ENCODE results near the gene PKIG. TPM values are rescaled to one million over a fixed set of nuclear protein-coding genes. Genes with fewer than 3 reads are reported as not detected.

Gene PKIG
- total and polyA plus RNA-seq, 10 of the 15 experiments (the other 5 are each of a cell fraction or from before 2014, with no cell fraction given) = 5.7 to 82.3 (median 39.7) TPM

DNA sequence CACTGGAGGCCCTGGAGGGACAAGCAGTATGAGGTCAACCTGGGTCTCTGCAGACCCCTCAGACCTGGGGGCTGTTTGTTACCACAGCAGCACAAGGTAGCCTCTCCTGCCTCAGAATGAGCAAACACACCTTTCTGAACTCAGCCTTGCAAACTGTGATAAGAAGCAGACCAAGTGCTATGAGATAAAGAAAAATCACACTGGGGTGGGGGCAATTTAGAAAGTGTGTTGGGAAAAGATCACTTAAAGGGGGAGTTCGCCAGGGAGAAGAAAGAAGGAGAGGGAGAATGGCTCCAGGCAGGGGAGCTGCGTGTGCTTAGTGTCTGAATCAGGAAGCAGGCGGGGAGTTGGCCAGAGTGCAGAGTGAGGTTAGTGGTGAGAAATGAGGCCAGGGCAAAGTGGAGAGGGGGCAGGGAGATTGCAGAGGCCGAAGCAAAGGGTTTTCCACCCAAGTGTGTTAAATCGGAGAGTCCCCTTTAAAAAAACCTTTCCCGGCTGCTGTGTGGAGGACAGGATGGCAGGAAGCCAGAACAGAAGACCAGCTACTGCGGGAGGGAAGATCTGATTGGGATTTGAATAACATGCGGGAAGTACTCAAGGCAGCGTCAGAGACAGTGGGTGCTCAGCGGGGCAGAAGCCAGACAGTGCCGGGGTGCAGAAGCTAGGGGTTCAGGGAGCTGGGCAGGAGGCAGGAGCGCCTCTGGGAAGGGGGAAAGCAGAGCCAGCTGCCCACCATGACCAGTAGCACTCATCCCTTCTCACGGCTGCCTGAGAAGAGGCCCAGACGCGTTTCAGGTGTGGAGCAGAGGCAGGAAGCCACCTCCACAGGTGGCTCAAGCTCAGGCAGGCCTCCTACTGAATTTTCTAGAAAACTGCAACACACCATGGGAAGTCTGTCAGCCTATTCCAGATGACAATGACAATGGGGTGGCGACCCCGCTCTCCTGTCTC is 60.1 kb downstream of the PKIG start (continued):
- TF ChIP-seq EED (IDR thresholded peaks at IDR 0.05; ENCODE audit: low read depth) = peak; percentile 18
- TF ChIP-seq LARP7 (IDR thresholded peaks at IDR 0.05) = no peak
- TF ChIP-seq CHD1 (IDR thresholded peaks at IDR 0.05; ENCODE audit: low read depth, low read length) = no peak
- no peak for TF ChIP-seq ZSCAN29 (IDR thresholded peaks at IDR 0.05)
- TF ChIP-seq MTA2 (IDR thresholded peaks at IDR 0.05; ENCODE audit: low read depth) = peak; percentile 68
- TF ChIP-seq PML (IDR thresholded peaks at IDR 0.05; ENCODE audit: low read length) = no peak
- TF ChIP-seq, protein P1, sequence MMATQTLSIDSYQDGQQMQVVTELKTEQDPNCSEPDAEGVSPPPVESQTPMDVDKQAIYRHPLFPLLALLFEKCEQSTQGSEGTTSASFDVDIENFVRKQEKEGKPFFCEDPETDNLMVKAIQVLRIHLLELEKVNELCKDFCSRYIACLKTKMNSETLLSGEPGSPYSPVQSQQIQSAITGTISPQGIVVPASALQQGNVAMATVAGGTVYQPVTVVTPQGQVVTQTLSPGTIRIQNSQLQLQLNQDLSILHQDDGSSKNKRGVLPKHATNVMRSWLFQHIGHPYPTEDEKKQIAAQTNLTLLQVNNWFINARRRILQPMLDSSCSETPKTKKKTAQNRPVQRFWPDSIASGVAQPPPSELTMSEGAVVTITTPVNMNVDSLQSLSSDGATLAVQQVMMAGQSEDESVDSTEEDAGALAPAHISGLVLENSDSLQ (IDR thresholded peaks at IDR 0.05) = 0 out of 2 replicates have a peak, but pooled peaks have one; percentile 15
- TF ChIP-seq SUPT20H (IDR thresholded peaks at IDR 0.05; ENCODE audit: borderline replicate concordance, control insufficient read depth, low read depth, low read length) = no peak
- TF ChIP-seq ZNF207 (IDR thresholded peaks at IDR 0.05; ENCODE audit: borderline replicate concordance) = no peak
- no peak for TF ChIP-seq RFX5 (IDR thresholded peaks at IDR 0.05; ENCODE audit: low read depth, low read length)
- TF ChIP-seq GATAD2B (conservative IDR thresholded peaks at IDR 0.05; ENCODE audit: low read depth) = peak; percentile 61; the same call in 1 of the 2 replicates
- 0 out of 2 replicates have a peak, but pooled peaks have one; percentile 18 for TF ChIP-seq RB1 (IDR thresholded peaks at IDR 0.05; ENCODE audit: borderline replicate concordance)
- no peak for TF ChIP-seq FOXM1 (IDR thresholded peaks at IDR 0.05; ENCODE audit: low read depth, low read length)
- no peak; the same call in 1 of the 2 replicates for TF ChIP-seq MXI1 (IDR thresholded peaks at IDR 0.05; ENCODE audit: low read depth, low read length)
- TF ChIP-seq, protein P2, sequence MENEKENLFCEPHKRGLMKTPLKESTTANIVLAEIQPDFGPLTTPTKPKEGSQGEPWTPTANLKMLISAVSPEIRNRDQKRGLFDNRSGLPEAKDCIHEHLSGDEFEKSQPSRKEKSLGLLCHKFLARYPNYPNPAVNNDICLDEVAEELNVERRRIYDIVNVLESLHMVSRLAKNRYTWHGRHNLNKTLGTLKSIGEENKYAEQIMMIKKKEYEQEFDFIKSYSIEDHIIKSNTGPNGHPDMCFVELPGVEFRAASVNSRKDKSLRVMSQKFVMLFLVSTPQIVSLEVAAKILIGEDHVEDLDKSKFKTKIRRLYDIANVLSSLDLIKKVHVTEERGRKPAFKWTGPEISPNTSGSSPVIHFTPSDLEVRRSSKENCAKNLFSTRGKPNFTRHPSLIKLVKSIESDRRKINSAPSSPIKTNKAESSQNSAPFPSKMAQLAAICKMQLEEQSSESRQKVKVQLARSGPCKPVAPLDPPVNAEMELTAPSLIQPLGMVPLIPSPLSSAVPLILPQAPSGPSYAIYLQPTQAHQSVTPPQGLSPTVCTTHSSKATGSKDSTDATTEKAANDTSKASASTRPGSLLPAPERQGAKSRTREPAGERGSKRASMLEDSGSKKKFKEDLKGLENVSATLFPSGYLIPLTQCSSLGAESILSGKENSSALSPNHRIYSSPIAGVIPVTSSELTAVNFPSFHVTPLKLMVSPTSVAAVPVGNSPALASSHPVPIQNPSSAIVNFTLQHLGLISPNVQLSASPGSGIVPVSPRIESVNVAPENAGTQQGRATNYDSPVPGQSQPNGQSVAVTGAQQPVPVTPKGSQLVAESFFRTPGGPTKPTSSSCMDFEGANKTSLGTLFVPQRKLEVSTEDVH (IDR thresholded peaks at IDR 0.05; ENCODE audit: low read depth, partially characterized antibody) = no peak
- TF ChIP-seq TCF3 (IDR thresholded peaks at IDR 0.05; ENCODE audit: borderline replicate concordance, insufficient read depth, low read depth, low read length) = 0 out of 2 replicates have a peak, but pooled peaks have one; percentile 16
- TF ChIP-seq WRNIP1 (IDR thresholded peaks at IDR 0.05; ENCODE audit: borderline replicate concordance, low read depth, low read length) = no peak
- TF ChIP-seq TBL1XR1 (IDR thresholded peaks at IDR 0.05; ENCODE audit: low read depth, low read length) = no peak; the same call in 1 of the 2 replicates
- TF ChIP-seq, protein P3, sequence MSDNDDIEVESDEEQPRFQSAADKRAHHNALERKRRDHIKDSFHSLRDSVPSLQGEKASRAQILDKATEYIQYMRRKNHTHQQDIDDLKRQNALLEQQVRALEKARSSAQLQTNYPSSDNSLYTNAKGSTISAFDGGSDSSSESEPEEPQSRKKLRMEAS (IDR thresholded peaks at IDR 0.05; ENCODE audit: low read depth, low read length) = peak; percentile 57; the same call in 1 of the 2 replicates
- TF ChIP-seq, protein P4, sequence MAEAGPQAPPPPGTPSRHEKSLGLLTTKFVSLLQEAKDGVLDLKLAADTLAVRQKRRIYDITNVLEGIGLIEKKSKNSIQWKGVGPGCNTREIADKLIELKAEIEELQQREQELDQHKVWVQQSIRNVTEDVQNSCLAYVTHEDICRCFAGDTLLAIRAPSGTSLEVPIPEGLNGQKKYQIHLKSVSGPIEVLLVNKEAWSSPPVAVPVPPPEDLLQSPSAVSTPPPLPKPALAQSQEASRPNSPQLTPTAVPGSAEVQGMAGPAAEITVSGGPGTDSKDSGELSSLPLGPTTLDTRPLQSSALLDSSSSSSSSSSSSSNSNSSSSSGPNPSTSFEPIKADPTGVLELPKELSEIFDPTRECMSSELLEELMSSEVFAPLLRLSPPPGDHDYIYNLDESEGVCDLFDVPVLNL (IDR thresholded peaks at IDR 0.05; ENCODE audit: low read depth, low read length) = no peak
- no peak for TF ChIP-seq BCL11A (IDR thresholded peaks at IDR 0.05; ENCODE audit: low read depth, low read length)
- TF ChIP-seq PAX5 (IDR thresholded peaks at IDR 0.05; ENCODE audit: borderline replicate concordance, low read depth, low read length) = no peak
- TF ChIP-seq, protein P5, sequence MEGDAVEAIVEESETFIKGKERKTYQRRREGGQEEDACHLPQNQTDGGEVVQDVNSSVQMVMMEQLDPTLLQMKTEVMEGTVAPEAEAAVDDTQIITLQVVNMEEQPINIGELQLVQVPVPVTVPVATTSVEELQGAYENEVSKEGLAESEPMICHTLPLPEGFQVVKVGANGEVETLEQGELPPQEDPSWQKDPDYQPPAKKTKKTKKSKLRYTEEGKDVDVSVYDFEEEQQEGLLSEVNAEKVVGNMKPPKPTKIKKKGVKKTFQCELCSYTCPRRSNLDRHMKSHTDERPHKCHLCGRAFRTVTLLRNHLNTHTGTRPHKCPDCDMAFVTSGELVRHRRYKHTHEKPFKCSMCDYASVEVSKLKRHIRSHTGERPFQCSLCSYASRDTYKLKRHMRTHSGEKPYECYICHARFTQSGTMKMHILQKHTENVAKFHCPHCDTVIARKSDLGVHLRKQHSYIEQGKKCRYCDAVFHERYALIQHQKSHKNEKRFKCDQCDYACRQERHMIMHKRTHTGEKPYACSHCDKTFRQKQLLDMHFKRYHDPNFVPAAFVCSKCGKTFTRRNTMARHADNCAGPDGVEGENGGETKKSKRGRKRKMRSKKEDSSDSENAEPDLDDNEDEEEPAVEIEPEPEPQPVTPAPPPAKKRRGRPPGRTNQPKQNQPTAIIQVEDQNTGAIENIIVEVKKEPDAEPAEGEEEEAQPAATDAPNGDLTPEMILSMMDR (IDR thresholded peaks at IDR 0.05 in 2 of 3, conservative IDR thresholded peaks at IDR 0.05 in 1 of 3; ENCODE audit: control insufficient read depth in 2 of 3, extremely low read depth in 1 of 3, insufficient read depth in 1 of 3, low read depth in 3 of 3, low read length in 3 of 3) = peak; percentile 18 to 42 (median 22); a peak in 5 of 6 replicates
